ENCODE data around the gene PLXDC2. TPM values are rescaled to one million over a fixed set of nuclear protein-coding genes. Genes with fewer than 3 reads are reported as not detected.

PLXDC2 gene
- polyA plus RNA-seq, 2 of the 4 experiments (the other 2 are of a cell fraction) = 0.08 to 0.09 TPM

DNA sequence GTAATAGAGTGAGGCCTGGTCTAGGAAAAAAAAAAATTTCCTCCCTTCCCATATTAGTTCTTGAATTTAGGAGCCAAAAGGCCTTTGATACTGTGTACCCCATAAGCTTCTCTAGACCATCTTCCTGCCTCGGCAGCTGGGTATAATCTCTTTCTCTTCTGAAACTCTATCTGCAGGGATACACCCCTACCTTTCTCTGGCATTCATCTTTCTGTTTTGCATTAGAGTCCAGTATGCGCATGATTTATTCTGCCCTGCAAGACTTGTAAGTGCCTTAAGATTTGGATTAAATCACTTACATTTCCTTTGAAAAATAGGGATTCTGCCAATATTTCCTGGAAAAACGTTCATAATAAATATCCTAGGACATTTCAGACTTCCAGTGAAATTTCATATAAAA, 431.2 kb downstream of the PLXDC2 start:
- no peaks in the 10 kb centered on the region for H3K4me1 ChIP-seq
- ChIA-PET POLR2A (no interaction called here), CTCF (no interaction called here)
- FAIRE-seq (no peak), ATAC-seq (no peak), DNase-seq (ENCODE audit: low read depth in 1 of 2, low spot score in 1 of 2) (no peak)
- H3K4me2 ChIP-seq = no peak overlapping the region
- no peak overlapping the region for H3K4me3 ChIP-seq
- no peak for TF ChIP-seq NR3C1 (IDR thresholded peaks at IDR 0.05)
- TF ChIP-seq FOSL2 (IDR thresholded peaks at IDR 0.05) = no peak
- TF ChIP-seq FOSL2 (CRISPR knock-in tag; IDR thresholded peaks at IDR 0.05) = no peak
- TF ChIP-seq CEBPB (IDR thresholded peaks at IDR 0.05) = no peak
- TF ChIP-seq, protein P1, sequence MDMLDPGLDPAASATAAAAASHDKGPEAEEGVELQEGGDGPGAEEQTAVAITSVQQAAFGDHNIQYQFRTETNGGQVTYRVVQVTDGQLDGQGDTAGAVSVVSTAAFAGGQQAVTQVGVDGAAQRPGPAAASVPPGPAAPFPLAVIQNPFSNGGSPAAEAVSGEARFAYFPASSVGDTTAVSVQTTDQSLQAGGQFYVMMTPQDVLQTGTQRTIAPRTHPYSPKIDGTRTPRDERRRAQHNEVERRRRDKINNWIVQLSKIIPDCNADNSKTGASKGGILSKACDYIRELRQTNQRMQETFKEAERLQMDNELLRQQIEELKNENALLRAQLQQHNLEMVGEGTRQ (IDR thresholded peaks at IDR 0.05) = no peak
- TF ChIP-seq ZC3H11A (IDR thresholded peaks at IDR 0.05) = no peak
- TF ChIP-seq, protein P2, sequence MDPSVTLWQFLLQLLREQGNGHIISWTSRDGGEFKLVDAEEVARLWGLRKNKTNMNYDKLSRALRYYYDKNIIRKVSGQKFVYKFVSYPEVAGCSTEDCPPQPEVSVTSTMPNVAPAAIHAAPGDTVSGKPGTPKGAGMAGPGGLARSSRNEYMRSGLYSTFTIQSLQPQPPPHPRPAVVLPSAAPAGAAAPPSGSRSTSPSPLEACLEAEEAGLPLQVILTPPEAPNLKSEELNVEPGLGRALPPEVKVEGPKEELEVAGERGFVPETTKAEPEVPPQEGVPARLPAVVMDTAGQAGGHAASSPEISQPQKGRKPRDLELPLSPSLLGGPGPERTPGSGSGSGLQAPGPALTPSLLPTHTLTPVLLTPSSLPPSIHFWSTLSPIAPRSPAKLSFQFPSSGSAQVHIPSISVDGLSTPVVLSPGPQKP (IDR thresholded peaks at IDR 0.05; ENCODE audit: low read depth, low read length) = no peak
- TF ChIP-seq ZFP36 (IDR thresholded peaks at IDR 0.05; ENCODE audit: borderline replicate concordance, partially characterized antibody) = no peak
- no peak for TF ChIP-seq NFE2L2 (conservative IDR thresholded peaks at IDR 0.05; ENCODE audit: low read length)
- TF ChIP-seq MAZ (IDR thresholded peaks at IDR 0.05; ENCODE audit: borderline replicate concordance, low read depth, low read length) = no peak
- TF ChIP-seq, protein P3, sequence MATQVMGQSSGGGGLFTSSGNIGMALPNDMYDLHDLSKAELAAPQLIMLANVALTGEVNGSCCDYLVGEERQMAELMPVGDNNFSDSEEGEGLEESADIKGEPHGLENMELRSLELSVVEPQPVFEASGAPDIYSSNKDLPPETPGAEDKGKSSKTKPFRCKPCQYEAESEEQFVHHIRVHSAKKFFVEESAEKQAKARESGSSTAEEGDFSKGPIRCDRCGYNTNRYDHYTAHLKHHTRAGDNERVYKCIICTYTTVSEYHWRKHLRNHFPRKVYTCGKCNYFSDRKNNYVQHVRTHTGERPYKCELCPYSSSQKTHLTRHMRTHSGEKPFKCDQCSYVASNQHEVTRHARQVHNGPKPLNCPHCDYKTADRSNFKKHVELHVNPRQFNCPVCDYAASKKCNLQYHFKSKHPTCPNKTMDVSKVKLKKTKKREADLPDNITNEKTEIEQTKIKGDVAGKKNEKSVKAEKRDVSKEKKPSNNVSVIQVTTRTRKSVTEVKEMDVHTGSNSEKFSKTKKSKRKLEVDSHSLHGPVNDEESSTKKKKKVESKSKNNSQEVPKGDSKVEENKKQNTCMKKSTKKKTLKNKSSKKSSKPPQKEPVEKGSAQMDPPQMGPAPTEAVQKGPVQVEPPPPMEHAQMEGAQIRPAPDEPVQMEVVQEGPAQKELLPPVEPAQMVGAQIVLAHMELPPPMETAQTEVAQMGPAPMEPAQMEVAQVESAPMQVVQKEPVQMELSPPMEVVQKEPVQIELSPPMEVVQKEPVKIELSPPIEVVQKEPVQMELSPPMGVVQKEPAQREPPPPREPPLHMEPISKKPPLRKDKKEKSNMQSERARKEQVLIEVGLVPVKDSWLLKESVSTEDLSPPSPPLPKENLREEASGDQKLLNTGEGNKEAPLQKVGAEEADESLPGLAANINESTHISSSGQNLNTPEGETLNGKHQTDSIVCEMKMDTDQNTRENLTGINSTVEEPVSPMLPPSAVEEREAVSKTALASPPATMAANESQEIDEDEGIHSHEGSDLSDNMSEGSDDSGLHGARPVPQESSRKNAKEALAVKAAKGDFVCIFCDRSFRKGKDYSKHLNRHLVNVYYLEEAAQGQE (IDR thresholded peaks at IDR 0.05) = no peak
- TF ChIP-seq HMGXB4 (CRISPR knock-in tag; IDR thresholded peaks at IDR 0.05; ENCODE audit: borderline replicate concordance) = no peak
- TF ChIP-seq SREBF2 (IDR thresholded peaks at IDR 0.05) = no peak
- TF ChIP-seq KDM5A (IDR thresholded peaks at IDR 0.05) = no peak
- no peak for TF ChIP-seq RAD21 (conservative IDR thresholded peaks at IDR 0.05 in 1 of 2, IDR thresholded peaks at IDR 0.05 in 1 of 2)
- TF ChIP-seq RARB (CRISPR knock-in tag; IDR thresholded peaks at IDR 0.05) = no peak
- no peak for TF ChIP-seq ESRRA (IDR thresholded peaks at IDR 0.05; ENCODE audit: borderline replicate concordance, low read length)
- TF ChIP-seq PHF8 (IDR thresholded peaks at IDR 0.05; ENCODE audit: borderline replicate concordance, low read depth) = no peak
- TF ChIP-seq RCOR1 (IDR thresholded peaks at IDR 0.05; ENCODE audit: low read depth, low read length) = no peak
- no peak for TF ChIP-seq HOXB5 (CRISPR knock-in tag; IDR thresholded peaks at IDR 0.05)
- TF ChIP-seq MAX (IDR thresholded peaks at IDR 0.05) = no peak
- H3K9me3 ChIP-seq = no peaks in the 10 kb centered on the region
- WGBS (ENCODE audit: missing lambda C conversion rate) = 34% methylated on average over 3 of the region's 3 CpGs
- no peak overlapping the region for H3K27ac ChIP-seq

Data from A549 (cell line).